ENCODE measurements around the gene SLC9A3.

SLC9A3 gene

DNA sequence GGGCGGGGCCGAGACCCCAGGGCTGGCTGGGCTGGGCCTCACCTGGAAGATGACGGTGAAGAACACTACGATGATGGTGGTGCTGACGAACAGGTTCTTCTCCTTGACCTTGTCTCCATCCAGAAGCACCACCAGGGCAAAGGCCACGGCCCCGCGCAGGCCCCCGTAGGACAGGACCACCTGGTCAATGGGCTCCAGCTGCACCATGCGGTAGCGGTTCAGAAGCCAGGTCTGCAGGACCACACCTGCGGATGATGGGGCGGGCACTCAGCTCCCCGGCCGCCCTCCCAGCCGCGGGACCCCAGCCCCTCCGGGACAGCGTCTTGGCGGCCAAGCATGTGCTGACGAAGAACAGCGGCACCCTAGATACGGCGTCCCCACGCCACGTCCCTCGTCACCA is 41.7 kb downstream of the SLC9A3 start:
- H3K4me2 ChIP-seq (ENCODE audit: insufficient read depth, low read length, poor library complexity, severe bottlenecking), result no peak overlapping the region
- H3K79me1 ChIP-seq (ENCODE audit: low read depth, low read length), result peaks cover 3% of the 10 kb centered on the region
- no peak overlapping the region for H3K9ac ChIP-seq (ENCODE audit: low read depth, low read length, poor library complexity)
- H2BK120ac ChIP-seq (ENCODE audit: low read depth, low read length), result no peak overlapping the region
- no CpG with 5 or more reads among the region's 27 CpGs for WGBS, 2 donors (ENCODE audit: extremely low coverage in 2 of 2, insufficient read length in 2 of 2, insufficient replicate concordance in 1 of 2)
- H2BK15ac ChIP-seq (ENCODE audit: low read length), result no peak overlapping the region
- peak overlapping the region; percentile 73 for H3K23ac ChIP-seq (ENCODE audit: low read depth, low read length, poor library complexity)
- H3K14ac ChIP-seq (ENCODE audit: low read length), result peak overlapping the region; percentile 89
- no peak for DNase-seq (ENCODE audit: low spot score)
- peak overlapping the region; percentile 84 for H3K4ac ChIP-seq (ENCODE audit: low read length)
- peak overlapping the region; percentile 13 for H2BK5ac ChIP-seq (ENCODE audit: low read length)
- H3K27ac ChIP-seq (replicated peaks; ENCODE audit: low read length), result no peak overlapping the region
- H3K4me1 ChIP-seq (ENCODE audit: control insufficient read depth in 2 of 2, insufficient read depth in 1 of 2, low read depth in 1 of 2, low read length in 2 of 2), result no peaks in the 10 kb centered on the region
- no peaks in the 10 kb centered on the region for H3K9me3 ChIP-seq (replicated peaks in 1 of 2; ENCODE audit: control insufficient read depth in 2 of 2, insufficient read depth in 1 of 2, low read depth in 1 of 2, low read length in 2 of 2)
- no peak overlapping the region for H2BK12ac ChIP-seq (ENCODE audit: low read length)
- H3K18ac ChIP-seq (ENCODE audit: low read length), result peak overlapping the region; percentile 57
- peak overlapping the region; percentile 65 for H4K8ac ChIP-seq (ENCODE audit: low read depth, low read length)
- no peak overlapping the region for H2AFZ ChIP-seq (ENCODE audit: low read length)
- H3K36me3 ChIP-seq (replicated peaks in 1 of 2; ENCODE audit: control insufficient read depth in 2 of 2, insufficient read depth in 2 of 2, low read length in 2 of 2), result no peaks in the 10 kb centered on the region
- H3K4me3 ChIP-seq (ENCODE audit: low read length in 2 of 2), result no peak overlapping the region
- no peak overlapping the region for H4K91ac ChIP-seq (ENCODE audit: low read depth, low read length, poor library complexity)
- H2AK5ac ChIP-seq (ENCODE audit: low read depth, low read length), result no peak overlapping the region
- H3K27me3 ChIP-seq (ENCODE audit: control insufficient read depth in 3 of 3, insufficient read depth in 3 of 3, low read depth in 1 of 3, low read length in 3 of 3), result peaks cover 0 to 4% (median 0%) of the 10 kb centered on the region in 3 experiments

DNA sequence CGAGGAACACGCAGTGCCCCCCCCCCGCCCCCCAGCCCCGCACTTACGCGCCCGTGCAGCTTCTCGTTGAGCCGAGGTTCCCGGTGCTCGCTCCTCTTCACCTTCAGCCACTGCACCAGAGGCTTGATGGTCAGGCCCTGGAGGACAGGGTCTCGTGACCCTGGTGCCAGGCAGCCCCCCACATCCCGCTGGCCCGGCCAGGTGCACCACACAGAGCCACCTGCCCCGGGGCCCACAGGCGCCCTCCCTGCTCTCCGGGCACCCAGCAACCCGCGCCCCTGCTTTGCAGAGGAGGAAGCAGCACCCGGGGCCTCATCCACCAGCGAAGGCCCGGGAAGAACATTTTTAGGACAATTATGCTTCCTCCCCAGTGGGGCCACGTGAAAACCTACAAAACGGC is 42.2 kb downstream of the SLC9A3 start:
- no peak overlapping the region for H4K8ac ChIP-seq (ENCODE audit: low read depth, low read length)
- no peak overlapping the region for H2BK15ac ChIP-seq (ENCODE audit: low read length)
- no peak overlapping the region for H3K23ac ChIP-seq (ENCODE audit: low read depth, low read length, poor library complexity)
- no peak overlapping the region for H2BK12ac ChIP-seq (ENCODE audit: low read length)
- H3K18ac ChIP-seq (ENCODE audit: low read length), result no peak overlapping the region
- H3K4ac ChIP-seq (ENCODE audit: low read length), result no peak overlapping the region
- H3K14ac ChIP-seq (ENCODE audit: low read length), result no peak overlapping the region
- H3K4me3 ChIP-seq (ENCODE audit: low read length in 2 of 2), result no peak overlapping the region
- no peak overlapping the region for H3K4me2 ChIP-seq (ENCODE audit: insufficient read depth, low read length, poor library complexity, severe bottlenecking)
- no peak overlapping the region for H3K9ac ChIP-seq (ENCODE audit: low read depth, low read length, poor library complexity)
- no peak overlapping the region for H3K27ac ChIP-seq (replicated peaks; ENCODE audit: low read length)
- H2AFZ ChIP-seq (ENCODE audit: low read length), result no peak overlapping the region
- H3K9me3 ChIP-seq (replicated peaks in 1 of 2; ENCODE audit: control insufficient read depth in 2 of 2, insufficient read depth in 1 of 2, low read depth in 1 of 2, low read length in 2 of 2), result no peaks in the 10 kb centered on the region
- no peaks in the 10 kb centered on the region for H3K36me3 ChIP-seq (replicated peaks in 1 of 2; ENCODE audit: control insufficient read depth in 2 of 2, insufficient read depth in 2 of 2, low read length in 2 of 2)
- no peaks in the 10 kb centered on the region for H3K4me1 ChIP-seq (ENCODE audit: control insufficient read depth in 2 of 2, insufficient read depth in 1 of 2, low read depth in 1 of 2, low read length in 2 of 2)
- no peak overlapping the region for H2AK5ac ChIP-seq (ENCODE audit: low read depth, low read length)
- no peak overlapping the region for H4K91ac ChIP-seq (ENCODE audit: low read depth, low read length, poor library complexity)
- H3K27me3 ChIP-seq (ENCODE audit: control insufficient read depth in 3 of 3, insufficient read depth in 3 of 3, low read depth in 1 of 3, low read length in 3 of 3), result peaks cover 0 to 4% (median 2%) of the 10 kb centered on the region in 3 experiments
- no peak for DNase-seq (ENCODE audit: low spot score)
- no peak overlapping the region for H2BK120ac ChIP-seq (ENCODE audit: low read depth, low read length)
- H2BK5ac ChIP-seq (ENCODE audit: low read length), result peak overlapping the region; percentile 13
- peaks cover 4% of the 10 kb centered on the region for H3K79me1 ChIP-seq (ENCODE audit: low read depth, low read length)
- no CpG with 5 or more reads among the region's 24 CpGs for WGBS, 2 donors (ENCODE audit: extremely low coverage in 2 of 2, insufficient read length in 2 of 2, insufficient replicate concordance in 1 of 2)

DNA sequence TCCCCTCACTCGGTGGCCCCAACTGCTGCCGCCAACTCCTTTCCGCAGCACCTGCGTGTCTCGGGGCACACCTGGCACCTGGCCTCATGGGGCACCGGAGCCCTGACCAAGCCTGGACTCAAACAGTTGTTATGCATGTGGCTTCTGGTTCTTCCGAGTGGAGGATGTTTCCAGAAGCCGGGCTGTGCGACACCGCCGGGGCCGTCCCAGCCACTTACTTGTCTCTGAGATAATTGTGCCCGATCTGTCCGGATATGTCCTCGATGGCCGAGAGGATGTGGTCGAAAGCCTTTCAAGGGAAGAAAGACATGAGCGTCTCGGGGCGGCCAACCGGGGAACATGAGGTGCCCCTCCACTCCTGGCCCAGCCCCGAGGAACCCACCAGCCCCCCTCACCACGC is 42.9 kb downstream of the SLC9A3 start:
- Histone ChIP-seq H3K9ac (ENCODE audit: low read depth, low read length, poor library complexity) (no peak overlapping the region), H2BK15ac (ENCODE audit: low read length) (no peak overlapping the region), H2BK120ac (ENCODE audit: low read depth, low read length) (no peak overlapping the region), H3K4me1 (ENCODE audit: control insufficient read depth in 2 of 2, insufficient read depth in 1 of 2, low read depth in 1 of 2, low read length in 2 of 2) (no peaks in the 10 kb centered on the region), H4K91ac (ENCODE audit: low read depth, low read length, poor library complexity) (no peak overlapping the region), H2AK5ac (ENCODE audit: low read depth, low read length) (no peak overlapping the region), H3K9me3 (replicated peaks in 1 of 2; ENCODE audit: control insufficient read depth in 2 of 2, insufficient read depth in 1 of 2, low read depth in 1 of 2, low read length in 2 of 2) (no peaks in the 10 kb centered on the region), H3K23ac (ENCODE audit: low read depth, low read length, poor library complexity) (no peak overlapping the region), H3K4ac (ENCODE audit: low read length) (no peak overlapping the region), H2BK5ac (ENCODE audit: low read length) (no peak overlapping the region), H3K4me3 (ENCODE audit: low read length in 2 of 2) (no peak overlapping the region), H3K79me1 (ENCODE audit: low read depth, low read length) (peaks cover 5% of the 10 kb centered on the region), H3K36me3 (replicated peaks in 1 of 2; ENCODE audit: control insufficient read depth in 2 of 2, insufficient read depth in 2 of 2, low read length in 2 of 2) (no peaks in the 10 kb centered on the region), H3K18ac (ENCODE audit: low read length) (no peak overlapping the region), H2AFZ (ENCODE audit: low read length) (no peak overlapping the region), H3K27ac (replicated peaks; ENCODE audit: low read length) (no peak overlapping the region), H3K4me2 (ENCODE audit: insufficient read depth, low read length, poor library complexity, severe bottlenecking) (no peak overlapping the region), H3K27me3 (ENCODE audit: control insufficient read depth in 3 of 3, insufficient read depth in 3 of 3, low read depth in 1 of 3, low read length in 3 of 3) (peaks cover 0 to 8% (median 4%) of the 10 kb centered on the region in 3 experiments), H4K8ac (ENCODE audit: low read depth, low read length) (no peak overlapping the region), H3K14ac (ENCODE audit: low read length) (no peak overlapping the region), H2BK12ac (ENCODE audit: low read length) (no peak overlapping the region)
- WGBS, 2 donors (ENCODE audit: extremely low coverage in 2 of 2, insufficient read length in 2 of 2, insufficient replicate concordance in 1 of 2), result no CpG with 5 or more reads among the region's 23 CpGs
- no peak for DNase-seq (ENCODE audit: low spot score)

DNA sequence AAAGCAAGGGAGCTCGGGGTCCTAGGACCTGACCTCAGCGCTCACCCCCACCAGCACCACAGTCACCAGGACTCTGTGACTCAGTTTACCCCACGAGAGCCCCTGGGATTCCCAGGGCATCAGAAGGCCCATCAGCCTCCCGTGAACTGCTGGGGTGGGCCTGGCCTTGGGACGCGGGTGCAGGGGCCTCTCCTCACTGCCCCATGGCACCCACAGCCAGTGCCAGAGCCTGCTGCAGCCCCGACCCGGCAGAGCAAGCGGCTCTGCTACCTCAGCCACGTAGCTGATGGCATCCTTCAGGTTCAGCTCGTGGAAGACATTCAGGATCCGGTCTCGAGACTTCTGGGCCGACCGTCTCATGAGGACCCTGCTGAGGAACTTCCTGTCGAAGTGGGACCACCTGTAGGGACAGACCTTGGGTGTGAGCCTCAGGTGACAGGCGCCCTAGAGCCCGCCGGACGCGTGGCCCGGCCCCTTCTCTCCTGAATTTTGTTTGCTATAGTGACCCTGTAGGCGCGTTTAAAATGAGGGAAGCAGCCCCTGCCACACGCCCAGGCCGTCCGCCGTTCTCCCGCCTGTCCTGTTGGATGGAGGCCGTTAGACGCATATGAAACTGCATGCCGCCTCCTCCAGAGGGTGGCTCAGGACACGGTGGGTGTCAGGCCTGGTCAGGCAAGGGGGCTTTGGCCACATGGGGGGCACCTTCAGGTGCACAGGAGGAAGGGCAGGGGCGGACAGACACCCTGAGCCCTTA is 44.5 kb downstream of the SLC9A3 start:
- Histone ChIP-seq H2BK15ac (ENCODE audit: low read length) (no peak overlapping the region), H3K4me2 (ENCODE audit: insufficient read depth, low read length, poor library complexity, severe bottlenecking) (no peak overlapping the region), H3K23ac (ENCODE audit: low read depth, low read length, poor library complexity) (no peak overlapping the region), H2BK12ac (ENCODE audit: low read length) (no peak overlapping the region), H3K9ac (ENCODE audit: low read depth, low read length, poor library complexity) (peak overlapping the region; percentile 77), H3K9me3 (replicated peaks in 1 of 2; ENCODE audit: control insufficient read depth in 2 of 2, insufficient read depth in 1 of 2, low read depth in 1 of 2, low read length in 2 of 2) (no peaks in the 10 kb centered on the region), H3K18ac (ENCODE audit: low read length) (peak overlapping the region; percentile 52), H4K91ac (ENCODE audit: low read depth, low read length, poor library complexity) (no peak overlapping the region), H3K79me1 (ENCODE audit: low read depth, low read length) (peaks cover 5% of the 10 kb centered on the region), H3K4ac (ENCODE audit: low read length) (no peak overlapping the region), H2AK5ac (ENCODE audit: low read depth, low read length) (peak overlapping the region; percentile 79), H2BK120ac (ENCODE audit: low read depth, low read length) (no peak overlapping the region), H2BK5ac (ENCODE audit: low read length) (peak overlapping the region; percentile 75), H3K36me3 (replicated peaks in 1 of 2; ENCODE audit: control insufficient read depth in 2 of 2, insufficient read depth in 2 of 2, low read length in 2 of 2) (no peaks in the 10 kb centered on the region), H3K14ac (ENCODE audit: low read length) (peak overlapping the region; percentile 21), H2AFZ (ENCODE audit: low read length) (no peak overlapping the region), H3K4me3 (ENCODE audit: low read length in 2 of 2) (no peak overlapping the region), H3K27me3 (ENCODE audit: control insufficient read depth in 3 of 3, insufficient read depth in 3 of 3, low read depth in 1 of 3, low read length in 3 of 3) (peaks cover under 1 to 24% (median 8%) of the 10 kb centered on the region in 3 experiments), H4K8ac (ENCODE audit: low read depth, low read length) (no peak overlapping the region), H3K27ac (replicated peaks; ENCODE audit: low read length) (no peak overlapping the region), H3K4me1 (ENCODE audit: control insufficient read depth in 2 of 2, insufficient read depth in 1 of 2, low read depth in 1 of 2, low read length in 2 of 2) (peaks cover 4% of the 10 kb centered on the region in 2 donors)
- no peak for DNase-seq (ENCODE audit: low spot score)
- no CpG with 5 or more reads among the region's 34 CpGs for WGBS, 2 donors (ENCODE audit: extremely low coverage in 2 of 2, insufficient read length in 2 of 2, insufficient replicate concordance in 1 of 2)

All from neuronal stem cell (in vitro differentiated cells).